HL-60 (cell line): Measurements from ENCODE around the gene WDR33.
"Not testable (repeated sequence)": the region's sequence is repeated elsewhere in the genome, so short reads cannot be mapped to it uniquely, and the experiment has no call there.

ENCODE experiments used
- GABPA ChIP-seq: IDR thresholded peaks from 2 replicates; pipeline ENCODE4 v1.6.1; 2012; ENCODE audit warnings: low read depth
- TF ChIP-seq, protein P1 (sequence below): IDR thresholded peaks from one replicate; pipeline ENCODE4 v1.5.1; 2011; ENCODE audit warnings: low read length, control low read depth, inconsistent platforms; ENCODE audit not compliant: insufficient read depth

- TF ChIP-seq, protein P1, sequence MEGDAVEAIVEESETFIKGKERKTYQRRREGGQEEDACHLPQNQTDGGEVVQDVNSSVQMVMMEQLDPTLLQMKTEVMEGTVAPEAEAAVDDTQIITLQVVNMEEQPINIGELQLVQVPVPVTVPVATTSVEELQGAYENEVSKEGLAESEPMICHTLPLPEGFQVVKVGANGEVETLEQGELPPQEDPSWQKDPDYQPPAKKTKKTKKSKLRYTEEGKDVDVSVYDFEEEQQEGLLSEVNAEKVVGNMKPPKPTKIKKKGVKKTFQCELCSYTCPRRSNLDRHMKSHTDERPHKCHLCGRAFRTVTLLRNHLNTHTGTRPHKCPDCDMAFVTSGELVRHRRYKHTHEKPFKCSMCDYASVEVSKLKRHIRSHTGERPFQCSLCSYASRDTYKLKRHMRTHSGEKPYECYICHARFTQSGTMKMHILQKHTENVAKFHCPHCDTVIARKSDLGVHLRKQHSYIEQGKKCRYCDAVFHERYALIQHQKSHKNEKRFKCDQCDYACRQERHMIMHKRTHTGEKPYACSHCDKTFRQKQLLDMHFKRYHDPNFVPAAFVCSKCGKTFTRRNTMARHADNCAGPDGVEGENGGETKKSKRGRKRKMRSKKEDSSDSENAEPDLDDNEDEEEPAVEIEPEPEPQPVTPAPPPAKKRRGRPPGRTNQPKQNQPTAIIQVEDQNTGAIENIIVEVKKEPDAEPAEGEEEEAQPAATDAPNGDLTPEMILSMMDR, result not testable (repeated sequence)
- not testable (repeated sequence) for TF ChIP-seq GABPA
Measured at GRCh38 chr2:127770534-127770933, 40.4 kb downstream of the WDR33 start.
